NCI-H1417 (cell line): Measurements from ENCODE around the gene EXPH5.
"Not testable (repeated sequence)": the region's sequence is repeated elsewhere in the genome, so short reads cannot be mapped to it uniquely, and the experiment has no call there.

Experiments
- DNase-seq, 3 experiments: peaks; one replicate each; lab custom pipeline; 2025; lab: John Stamatoyannopoulos, UW

EXPH5 gene

DNA sequence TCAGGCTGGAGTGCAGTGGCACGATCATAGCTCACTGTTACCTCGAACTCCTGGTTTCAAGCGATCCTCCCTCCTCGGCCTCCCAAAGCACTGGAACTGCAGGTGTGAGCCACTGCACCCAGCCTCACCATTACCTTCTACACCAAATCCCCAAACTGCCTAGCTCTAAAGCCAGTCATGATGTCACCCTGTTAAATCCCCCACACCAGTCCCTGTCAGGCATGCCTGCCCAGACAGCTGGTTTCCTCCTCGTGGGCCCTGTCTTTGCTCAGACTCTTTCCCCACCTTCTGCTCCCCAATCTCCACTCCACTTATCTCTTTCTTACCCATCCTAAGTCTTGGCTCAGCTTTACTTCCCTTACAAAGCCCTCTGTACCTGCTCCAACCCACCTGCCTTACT, 12.5 kb upstream of the EXPH5 start:
- no peak for DNase-seq

DNA sequence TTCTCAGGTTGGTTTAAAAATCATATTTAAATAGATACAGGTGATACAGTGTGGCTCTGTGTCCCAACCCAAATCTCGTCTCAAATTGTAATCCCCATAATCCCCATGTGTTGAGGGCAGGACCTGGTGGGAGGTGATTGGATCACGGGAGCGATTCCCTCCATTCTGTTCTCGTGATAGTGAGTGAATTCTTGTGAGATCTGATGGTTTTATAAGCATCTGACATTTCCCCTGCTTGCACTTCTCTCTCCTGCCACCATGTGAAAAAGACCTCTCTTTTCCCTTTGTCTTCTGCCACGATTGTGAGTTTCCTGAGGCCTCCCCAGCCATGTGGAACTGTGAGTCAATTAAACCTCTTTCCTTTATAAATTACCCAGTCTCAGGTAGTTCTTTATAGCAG, 9.2 kb upstream of the EXPH5 start:
- not testable (repeated sequence) for DNase-seq

DNA sequence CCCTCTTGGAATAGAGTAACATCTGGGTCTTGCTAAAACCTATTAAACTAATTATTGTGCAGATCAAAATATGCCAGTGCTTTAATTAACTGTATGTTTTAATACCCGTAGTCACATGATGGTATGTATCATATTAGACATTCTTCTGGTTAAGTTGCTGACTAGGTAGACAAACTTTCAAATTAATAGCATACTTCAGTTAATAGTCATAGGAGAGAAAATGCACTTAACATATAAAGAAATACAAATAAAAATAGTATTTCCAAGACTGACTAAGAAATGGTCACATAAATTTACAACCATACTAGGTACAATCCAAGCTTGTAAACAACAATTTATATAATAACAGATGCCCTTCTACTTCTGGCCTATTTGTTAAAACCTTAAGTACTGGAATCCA, 7.6 kb upstream of the EXPH5 start:
- no peak for DNase-seq

DNA sequence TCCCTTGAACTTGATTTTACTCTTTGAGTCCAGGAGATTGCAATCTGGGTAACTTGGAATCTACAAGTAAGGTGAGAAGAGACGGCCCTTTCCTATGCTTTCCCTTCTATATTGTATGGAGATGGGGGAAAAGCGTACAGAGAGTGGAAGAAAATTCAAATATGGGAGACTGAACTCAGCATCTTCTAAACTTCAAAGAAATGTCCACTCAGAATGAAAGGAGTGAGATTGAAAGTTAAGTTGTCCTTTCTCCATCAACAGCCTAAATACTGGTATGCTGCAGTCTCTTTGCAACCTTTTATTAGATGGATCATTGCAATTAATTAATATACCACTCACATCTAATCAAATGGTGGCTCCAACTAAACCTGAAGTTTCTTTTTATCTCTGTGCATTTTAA, 6.4 kb upstream of the EXPH5 start:
- no peak for DNase-seq

DNA sequence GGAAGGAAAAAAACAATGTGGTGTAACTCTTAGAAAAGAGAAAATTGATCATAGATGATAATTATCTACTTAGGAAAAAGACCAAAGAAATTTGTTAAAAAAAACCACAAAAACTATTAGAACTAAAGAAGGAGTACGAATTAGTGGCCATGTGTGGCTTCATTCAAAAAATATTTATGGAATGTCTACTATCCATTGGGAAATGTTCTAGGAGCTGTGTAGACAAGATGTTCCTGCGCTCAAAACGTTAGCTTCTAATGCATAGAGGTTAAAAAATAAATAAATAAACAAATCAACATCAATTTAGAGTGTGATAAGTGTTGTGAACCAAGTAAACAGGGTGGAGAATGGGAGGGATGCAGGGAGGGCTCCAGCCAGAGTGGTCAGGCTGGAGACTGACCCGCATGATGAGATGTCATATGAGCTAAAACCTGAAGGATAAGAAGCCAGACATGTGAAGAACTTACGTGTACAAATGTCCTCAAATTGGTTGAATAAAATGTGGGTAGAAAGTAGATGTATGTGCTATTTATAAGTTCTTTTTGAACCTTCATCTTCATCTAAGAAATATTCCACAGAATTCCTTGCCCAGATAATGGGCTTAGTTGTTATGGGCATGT, 4.3 kb upstream of the EXPH5 start:
- DNase-seq: no peak

DNA sequence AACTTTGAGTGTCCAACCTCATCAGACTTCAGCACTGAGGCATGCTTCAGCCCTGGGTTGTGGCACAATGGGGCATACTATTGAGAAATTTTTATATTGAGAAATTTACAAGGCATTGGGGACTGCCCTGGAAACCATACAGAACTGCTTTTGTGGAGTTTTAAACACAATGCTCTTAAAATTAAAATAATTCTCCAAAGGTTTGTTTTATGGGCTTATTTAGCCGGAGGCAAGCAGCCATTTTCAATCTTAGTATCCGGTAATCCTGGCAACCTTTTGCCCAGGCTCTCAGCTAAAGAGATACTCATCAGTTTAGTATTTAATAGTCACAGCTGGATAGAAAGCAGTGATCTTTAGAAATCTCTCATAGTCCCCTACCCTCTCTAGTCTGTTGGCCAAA, 3.1 kb upstream of the EXPH5 start:
- DNase-seq: no peak

DNA sequence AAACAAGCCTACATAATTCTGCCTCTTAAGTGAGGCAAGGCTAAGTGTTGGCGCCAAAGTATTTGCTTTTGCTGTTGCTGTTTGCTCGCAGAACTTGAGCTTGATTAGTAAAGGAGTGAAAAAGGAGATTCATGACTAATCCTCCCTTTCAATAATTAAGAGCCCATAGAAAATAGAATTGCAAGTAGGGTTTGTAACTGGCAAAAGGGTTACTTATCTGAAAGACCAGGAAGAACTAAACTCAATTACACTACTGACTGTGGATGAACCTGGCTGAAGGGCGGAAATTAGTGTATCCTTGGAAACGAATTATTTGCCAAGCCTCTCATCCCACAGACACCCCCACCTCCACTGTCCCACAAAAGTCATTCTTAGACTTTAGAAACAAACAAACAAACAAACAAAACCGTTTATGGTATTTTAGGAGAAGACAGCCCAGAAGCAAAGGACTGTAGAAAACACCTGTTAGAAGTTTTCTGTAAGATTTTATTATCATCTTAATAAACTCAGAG, 411 bp upstream of the EXPH5 start:
- no peak for DNase-seq

DNA sequence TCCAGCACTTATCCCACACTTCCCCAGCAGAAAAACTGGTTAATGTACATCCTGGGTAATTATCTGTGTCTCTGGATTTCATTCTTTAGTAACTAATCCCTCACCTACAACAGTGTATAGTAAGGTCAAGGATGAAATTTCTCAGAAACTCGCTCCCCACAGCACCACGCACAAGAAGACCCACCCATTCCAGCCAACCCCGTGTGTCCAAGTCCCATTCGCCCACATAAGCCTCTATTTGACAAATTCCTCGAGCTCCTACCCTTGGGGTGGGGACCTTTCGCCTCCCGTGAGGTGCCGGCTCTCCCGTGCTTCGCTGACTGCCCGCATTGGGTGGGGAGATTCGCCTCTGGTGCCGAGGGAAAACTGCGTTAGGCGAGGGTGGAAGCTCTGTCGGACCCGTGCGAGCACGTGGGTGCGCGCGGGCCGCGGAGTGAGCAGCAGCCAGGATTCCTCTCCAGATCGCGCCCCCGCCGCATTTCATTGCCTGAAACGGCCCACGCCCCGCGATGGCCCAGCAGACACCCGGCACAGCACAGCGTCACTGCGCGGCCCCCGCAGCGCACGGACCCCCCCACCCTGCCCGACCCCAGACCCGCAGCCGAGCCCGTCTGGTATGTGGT, 866 bp downstream of the EXPH5 start:
- DNase-seq: peak in 2 of 3 experiments; percentile 71 to 74

DNA sequence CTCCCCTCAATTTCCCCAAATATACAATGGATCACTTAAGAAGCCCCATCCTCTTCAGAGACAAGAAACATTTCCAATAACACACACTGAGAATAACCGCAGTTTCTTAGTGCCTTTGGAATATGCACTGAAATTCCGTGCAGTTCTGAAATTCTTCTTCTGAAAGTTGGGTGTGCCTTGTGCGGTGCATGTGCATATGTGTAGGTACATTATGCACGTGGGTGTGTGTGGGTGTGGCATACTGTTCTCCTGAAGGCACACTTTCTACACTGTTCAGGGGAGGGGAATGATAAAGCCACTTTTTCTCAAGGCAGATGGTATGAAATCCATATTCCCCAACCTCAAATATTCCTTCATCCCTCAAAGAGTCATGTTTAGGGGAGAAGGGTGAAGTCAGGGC, 1.7 kb downstream of the EXPH5 start:
- DNase-seq: no peak

DNA sequence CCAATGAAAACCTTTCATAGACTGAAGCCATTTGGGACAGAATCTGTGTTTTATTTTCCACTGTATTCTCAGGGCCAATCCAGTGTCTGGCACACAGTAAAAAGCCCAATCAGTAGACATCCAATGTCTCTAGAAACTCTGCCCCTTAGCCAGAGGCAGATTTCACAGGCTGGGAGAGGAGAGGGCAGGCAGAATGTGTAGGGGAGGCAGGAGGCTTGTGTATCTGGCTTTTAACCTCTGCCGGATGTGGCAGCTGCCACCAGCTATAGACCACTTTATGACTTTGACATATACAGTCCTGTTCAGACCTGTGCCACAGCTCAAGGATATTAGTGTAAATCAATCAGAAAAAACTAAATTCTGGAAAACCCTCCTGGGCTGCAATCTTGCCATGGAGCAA, 4.4 kb downstream of the EXPH5 start:
- no peak for DNase-seq

DNA sequence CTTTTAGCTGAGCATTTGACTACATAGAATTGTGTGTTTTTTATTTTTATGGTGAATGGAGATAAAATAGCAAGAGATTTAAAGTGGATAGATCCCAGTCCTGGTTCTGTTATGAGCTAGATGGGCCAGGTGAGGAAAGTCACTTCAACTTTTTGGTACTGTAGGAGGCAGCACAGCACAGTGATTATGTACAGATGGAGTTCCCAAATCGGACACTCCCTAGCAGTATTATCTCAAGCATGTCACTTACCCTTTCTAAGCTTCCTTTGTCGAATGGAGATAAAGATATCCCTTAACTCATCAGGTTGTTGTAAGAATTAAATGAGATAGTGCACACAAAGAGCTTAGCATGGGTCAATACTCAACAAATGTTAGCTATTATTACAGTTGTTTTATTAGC, 5.3 kb downstream of the EXPH5 start:
- no peak for DNase-seq

DNA sequence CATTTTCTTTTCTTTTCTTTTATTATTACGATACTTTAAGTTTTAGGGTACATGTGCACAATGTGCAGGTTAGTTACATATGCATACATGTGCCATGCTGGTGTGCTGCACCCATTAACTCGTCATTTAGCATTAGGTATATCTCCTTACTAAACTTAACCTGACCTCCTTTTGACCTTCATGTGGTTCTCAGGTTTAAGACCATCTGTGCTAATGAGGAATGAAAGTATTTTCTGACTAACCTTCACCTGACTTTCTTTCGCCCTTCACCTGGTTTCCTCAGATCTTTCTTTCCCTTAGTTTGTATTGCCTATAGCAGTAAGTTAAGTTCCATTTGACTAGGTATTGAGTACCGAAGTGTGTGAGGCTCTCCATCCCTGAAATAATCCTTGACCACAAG, 6.5 kb downstream of the EXPH5 start:
- DNase-seq: no peak

DNA sequence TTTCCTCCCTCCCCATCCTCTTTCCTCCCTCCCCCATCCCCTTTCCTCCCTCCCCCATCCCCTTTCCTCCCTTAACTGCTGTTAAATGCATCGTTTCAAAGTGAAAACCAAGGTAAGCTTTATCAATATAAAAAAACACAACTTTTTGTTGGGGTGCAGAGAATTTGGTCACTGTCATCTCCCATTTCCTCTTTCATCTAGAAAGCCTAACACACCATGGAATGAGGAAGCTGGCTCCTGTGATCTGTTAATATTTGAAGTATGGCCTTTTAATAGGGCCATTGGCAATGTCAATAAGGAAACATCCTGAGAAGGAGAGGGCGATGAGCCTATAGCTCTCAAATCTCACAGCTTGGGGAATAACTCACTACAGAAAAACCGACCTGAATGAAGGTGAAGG, 7.0 kb downstream of the EXPH5 start:
- no peak for DNase-seq

DNA sequence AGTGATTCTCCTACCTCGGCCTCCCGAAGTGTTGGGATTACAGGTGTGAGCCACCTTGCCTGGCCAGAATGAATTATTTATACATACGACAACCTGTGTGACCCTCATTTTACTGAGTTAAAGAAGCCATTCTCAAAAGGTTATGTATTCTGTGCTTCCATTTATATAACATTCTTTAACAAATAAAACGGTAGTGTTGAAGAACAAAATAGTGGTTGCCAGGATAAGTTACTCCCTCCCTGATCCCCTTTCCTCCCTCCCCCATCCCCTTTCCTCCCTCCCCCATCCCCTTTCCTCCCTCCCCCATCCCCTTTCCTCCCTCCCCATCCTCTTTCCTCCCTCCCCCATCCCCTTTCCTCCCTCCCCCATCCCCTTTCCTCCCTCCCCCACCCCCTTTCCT, 7.4 kb downstream of the EXPH5 start:
- DNase-seq: not testable (repeated sequence)

DNA sequence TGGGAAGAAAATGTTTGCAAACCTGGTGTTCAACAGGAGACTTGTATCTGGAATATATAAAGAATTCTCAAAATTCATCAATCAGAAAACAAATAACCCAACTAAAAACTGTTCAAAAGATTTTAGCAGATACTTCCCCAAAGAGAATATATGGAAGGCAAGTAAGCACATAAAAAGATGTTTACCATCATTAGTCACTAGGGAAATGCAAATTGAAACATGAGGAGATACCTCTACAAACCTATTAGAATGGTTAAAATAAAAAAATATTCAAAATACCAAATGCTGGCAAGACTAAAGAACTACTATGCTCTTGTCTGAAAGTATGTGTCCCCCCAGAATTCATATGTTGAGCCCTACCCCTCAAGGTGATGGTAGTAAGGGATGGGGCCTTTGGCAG, 8.6 kb downstream of the EXPH5 start:
- DNase-seq: no peak

DNA sequence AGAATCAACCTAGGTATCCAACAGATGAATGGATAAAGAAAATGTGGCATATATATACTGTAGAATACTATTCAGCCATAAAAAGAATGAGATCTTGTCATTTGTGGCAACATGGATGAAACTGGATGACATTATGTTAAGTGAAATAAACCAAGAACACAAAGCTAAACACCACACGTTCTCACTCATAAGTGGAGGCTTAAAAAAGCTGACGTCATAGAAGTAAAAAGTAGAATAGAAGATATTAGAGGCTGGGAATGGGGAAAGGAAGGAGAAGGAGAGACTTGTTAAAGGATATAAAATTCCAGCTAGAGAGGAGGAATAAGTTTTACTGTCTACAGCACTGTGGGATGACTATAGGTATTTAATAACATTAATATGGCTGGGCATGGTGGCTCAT, 12.9 kb downstream of the EXPH5 start:
- DNase-seq: no peak

DNA sequence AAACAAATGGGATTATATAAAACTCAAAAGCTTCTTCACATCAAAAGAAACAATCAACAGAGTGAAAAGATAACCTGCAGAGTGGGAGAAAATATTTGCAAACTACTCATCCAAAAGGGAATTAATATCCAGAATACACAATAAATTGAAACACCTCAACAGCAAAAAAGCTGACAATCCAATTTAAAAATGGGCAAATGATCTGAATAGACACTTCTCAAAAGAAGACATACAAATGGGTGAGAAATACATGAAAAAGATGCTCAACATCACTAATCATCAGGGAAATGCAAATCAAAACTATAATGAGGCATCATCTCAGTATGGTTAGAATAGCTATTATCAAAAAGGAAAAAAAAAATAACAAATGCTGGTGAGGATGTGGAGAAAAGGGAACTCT, 13.5 kb downstream of the EXPH5 start:
- no peak for DNase-seq

DNA sequence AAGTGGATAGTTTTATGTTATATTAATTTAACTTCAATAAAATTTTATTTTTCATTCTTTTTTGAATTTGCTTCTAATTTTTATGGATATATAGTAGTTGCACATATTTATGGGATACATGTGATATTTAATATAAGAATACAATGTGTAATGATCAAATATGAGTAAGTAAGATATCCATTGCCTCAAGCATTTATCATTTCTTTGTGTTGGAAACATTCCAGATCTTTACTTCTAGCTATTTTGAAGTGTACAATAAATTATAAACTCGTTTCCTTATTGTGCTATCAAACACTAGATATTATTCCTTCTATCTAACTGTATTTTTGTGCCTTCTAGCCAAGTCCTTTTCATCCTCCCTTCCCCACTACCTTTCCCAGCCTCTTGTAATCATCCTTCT, 17.0 kb downstream of the EXPH5 start:
- DNase-seq: no peak

DNA sequence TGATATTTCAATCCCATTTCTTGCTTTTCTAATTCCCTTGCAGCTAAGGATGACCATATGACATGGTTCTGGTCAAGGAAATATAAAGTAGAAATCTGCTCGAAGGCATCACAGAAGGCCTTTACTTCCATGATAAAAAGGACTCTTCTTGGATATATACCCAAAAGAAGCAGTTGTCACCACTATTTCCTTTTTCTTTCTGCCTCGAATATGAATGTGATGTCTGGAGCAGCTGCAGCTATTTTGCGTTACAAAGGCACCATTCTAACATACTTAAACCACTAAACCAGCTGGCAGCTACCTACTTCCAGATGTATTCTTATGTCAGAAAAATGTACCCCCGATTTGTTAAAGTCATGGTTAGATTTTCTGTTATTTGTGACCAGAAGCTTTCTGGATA, 18.9 kb downstream of the EXPH5 start:
- DNase-seq: no peak

DNA sequence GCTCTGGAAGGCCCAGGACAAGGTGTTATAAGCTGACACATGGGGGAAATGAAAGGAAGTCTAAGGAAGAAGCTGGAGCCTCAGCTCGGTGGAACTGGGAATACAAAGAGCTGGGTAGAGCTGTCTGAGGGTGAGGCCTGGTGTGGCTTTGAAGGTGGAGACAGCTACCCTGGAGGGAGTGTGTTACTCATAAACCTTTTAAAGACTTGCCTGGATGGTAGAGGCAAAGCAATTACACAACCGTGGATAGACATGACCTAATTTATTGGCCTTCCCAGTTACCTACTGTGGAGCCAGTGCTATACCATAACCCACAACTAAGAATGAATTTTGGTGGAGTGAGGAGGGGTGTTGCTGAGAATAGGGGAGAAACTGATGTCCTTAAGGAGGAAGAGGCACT, 22.6 kb downstream of the EXPH5 start:
- no peak for DNase-seq

DNA sequence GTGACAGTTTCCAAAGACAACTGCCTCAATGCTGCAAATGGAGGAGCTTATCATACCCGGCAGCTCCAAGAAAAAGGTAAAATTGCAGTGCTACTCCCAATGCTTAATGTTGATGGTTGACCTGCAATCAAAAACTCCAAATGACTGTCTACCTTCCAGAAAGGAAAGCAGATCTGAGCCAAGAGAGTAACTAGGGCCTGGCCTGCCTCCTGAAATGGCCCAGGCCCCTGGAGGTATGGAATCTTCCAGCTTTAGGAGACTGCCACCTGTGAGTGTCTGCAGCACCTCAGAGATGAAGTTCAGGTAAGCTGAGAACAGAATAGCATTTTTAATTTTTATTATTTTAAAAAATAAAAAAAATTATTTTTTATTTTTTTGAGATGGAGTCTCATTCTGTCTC, 23.7 kb downstream of the EXPH5 start:
- DNase-seq: no peak

DNA sequence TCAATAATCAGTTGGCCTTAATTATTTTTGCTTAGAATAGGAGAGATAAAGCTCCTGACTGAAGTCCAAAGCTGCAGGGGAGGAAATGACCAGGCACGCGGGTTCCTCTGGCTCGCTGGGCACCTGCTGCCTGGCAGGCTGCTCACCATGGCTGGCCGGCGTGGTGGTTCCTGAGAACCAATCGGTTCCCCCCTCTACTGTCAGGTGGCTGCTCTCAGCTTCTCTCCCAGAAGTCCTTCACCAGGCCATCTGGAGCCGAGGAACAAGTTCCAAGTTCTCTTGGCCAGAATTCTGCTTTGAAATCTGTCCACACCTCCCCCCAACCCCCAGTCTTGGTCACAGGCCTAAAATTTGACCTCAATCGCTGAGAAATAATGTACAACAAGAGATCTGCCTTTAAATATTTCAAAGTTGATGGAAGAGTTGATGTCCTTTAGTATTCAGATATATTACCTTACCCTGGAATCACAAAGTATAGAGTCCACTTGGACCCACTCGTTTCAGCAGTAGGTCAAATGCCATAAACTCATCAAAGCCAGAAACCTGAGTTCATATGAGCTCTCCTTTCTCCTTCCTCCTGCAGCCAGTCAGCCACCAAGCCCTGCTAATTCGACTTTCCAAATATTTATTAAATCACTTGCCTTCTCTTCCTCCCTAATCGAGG, 25.2 kb downstream of the EXPH5 start:
- no peak for DNase-seq

DNA sequence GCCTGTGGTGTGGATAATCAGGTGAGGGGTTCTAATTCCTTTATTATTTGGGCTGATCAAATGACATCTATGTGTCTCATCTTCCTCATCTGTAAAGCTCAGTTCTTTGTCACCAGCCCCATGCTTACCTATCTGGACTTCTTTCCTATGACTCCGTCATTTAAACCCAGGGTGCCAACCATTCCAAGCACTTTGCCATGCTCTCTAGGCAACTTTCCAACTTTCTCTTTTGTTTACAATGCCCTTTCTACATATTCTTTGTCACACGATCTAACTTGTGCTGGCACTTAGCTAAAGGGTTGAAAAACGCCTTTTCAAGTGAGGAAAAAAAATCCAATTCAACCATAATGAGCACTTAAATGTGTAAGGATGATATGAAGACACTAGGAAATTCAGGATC, 27.9 kb downstream of the EXPH5 start:
- no peak for DNase-seq
